Measurements from ENCODE around the gene GNAO1.

Gene GNAO1

DNA sequence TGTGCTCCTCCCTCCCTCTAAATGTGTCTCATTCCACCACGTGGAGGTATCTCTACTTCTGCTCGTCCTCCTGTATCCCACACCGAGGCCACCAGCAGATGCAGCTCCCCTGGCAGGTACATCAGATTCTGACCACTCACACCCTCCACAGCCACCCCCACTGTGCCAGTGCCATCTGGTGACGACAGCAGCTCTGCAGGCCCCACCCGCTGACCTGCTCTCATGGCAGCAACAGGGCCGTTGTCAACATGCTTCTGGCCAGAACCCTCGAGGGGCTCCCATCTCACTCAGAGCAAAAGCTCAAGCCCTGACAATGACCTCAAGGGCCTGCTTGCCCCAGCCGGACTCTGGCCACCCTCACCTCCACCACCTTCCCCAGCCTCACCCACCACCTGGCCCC, 140.6 kb downstream of the GNAO1 start:
- no peak overlapping the region for H3K27ac Mint-ChIP-seq
- no peaks in the 10 kb centered on the region for H3K36me3 Mint-ChIP-seq
- no peak overlapping the region for H3K4me3 Mint-ChIP-seq
- ATAC-seq (replicated peaks) (no peak), DNase-seq (no peak)
- H3K27me3 Mint-ChIP-seq, result no peaks in the 10 kb centered on the region
- no peaks in the 10 kb centered on the region for H3K9me3 Mint-ChIP-seq
- no peaks in the 10 kb centered on the region for H3K4me1 Mint-ChIP-seq

GRCh38 chr16:56332464-56333079, 141.3 kb downstream of the GNAO1 start:
- no peak for DNase-seq
- H3K9me3 Mint-ChIP-seq, result no peaks in the 10 kb centered on the region
- no peak for ATAC-seq (replicated peaks)
- no peak overlapping the region for H3K4me3 Mint-ChIP-seq
- no peaks in the 10 kb centered on the region for H3K27me3 Mint-ChIP-seq
- H3K36me3 Mint-ChIP-seq, result no peaks in the 10 kb centered on the region
- H3K27ac Mint-ChIP-seq, result no peak overlapping the region
- H3K4me1 Mint-ChIP-seq, result no peaks in the 10 kb centered on the region

GRCh38 chr16:56334761-56335160, 143.5 kb downstream of the GNAO1 start:
- Mint-ChIP-seq H3K9me3 (no peaks in the 10 kb centered on the region), H3K27ac (no peak overlapping the region), H3K36me3 (no peaks in the 10 kb centered on the region), H3K27me3 (no peaks in the 10 kb centered on the region), H3K4me3 (no peak overlapping the region), H3K4me1 (peaks cover 0 to 2% of the 10 kb centered on the region in 2 donors)
- ATAC-seq (replicated peaks) (no peak), DNase-seq (no peak)

DNA sequence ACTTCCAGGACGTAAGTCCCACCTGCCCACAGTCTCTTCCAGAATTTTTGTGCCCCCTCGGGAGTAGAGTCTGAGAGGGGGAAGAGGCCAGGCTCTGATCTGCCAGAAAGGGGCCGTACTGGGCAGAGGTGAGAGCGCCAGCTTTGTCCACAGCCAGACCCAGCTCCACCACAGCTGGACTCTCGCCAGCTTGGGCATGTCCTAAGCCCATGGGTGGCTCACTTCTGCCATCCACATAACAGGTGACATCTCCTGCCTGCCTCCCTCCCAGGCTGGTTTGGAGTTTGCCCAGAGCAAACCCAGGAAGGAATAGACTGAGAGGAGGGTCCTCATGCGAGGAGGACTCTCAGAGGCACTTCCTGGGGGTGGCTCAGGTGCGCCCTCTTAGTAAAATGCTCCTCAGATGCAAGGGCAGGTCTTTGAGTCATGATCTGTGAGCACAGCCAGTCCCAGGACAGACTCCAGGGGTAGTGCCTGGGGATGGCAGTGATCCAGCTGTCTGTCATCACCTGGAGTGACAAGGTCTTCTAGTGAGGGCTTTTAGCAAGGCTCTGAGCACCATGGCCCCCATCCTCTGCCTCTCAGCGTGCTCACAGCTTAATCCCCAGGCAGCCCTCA, 144.9 kb downstream of the GNAO1 start:
- no peak overlapping the region for H3K27ac Mint-ChIP-seq
- no peak for ATAC-seq (replicated peaks)
- no peaks in the 10 kb centered on the region for H3K9me3 Mint-ChIP-seq
- peaks cover 0 to 2% of the 10 kb centered on the region in 2 donors for H3K4me1 Mint-ChIP-seq
- H3K27me3 Mint-ChIP-seq, result no peaks in the 10 kb centered on the region
- no peaks in the 10 kb centered on the region for H3K36me3 Mint-ChIP-seq
- H3K4me3 Mint-ChIP-seq, result no peak overlapping the region
- DNase-seq, result no peak

- no peaks in the 10 kb centered on the region for H3K36me3 Mint-ChIP-seq
- H3K27ac Mint-ChIP-seq, result no peak overlapping the region
- DNase-seq (no peak), ATAC-seq (replicated peaks) (no peak)
- H3K4me3 Mint-ChIP-seq, result no peak overlapping the region
- no peaks in the 10 kb centered on the region for H3K27me3 Mint-ChIP-seq
- H3K4me1 Mint-ChIP-seq, result peaks cover 0 to 2% of the 10 kb centered on the region in 2 donors
- H3K9me3 Mint-ChIP-seq, result no peaks in the 10 kb centered on the region
Observed at GRCh38 chr16:56336711-56337110, 145.4 kb downstream of the GNAO1 start.

GRCh38 chr16:56337131-56337857, 146.0 kb downstream of the GNAO1 start:
- no peaks in the 10 kb centered on the region for H3K36me3 Mint-ChIP-seq
- H3K4me1 Mint-ChIP-seq, result peaks cover 0 to 2% of the 10 kb centered on the region in 2 donors
- no peaks in the 10 kb centered on the region for H3K27me3 Mint-ChIP-seq
- no peak overlapping the region for H3K4me3 Mint-ChIP-seq
- no peak for DNase-seq
- no peak for ATAC-seq (replicated peaks)
- H3K9me3 Mint-ChIP-seq, result no peaks in the 10 kb centered on the region
- no peak overlapping the region for H3K27ac Mint-ChIP-seq

GRCh38 chr16:56337858-56338325, 146.6 kb downstream of the GNAO1 start:
- Mint-ChIP-seq H3K9me3 (no peaks in the 10 kb centered on the region), H3K36me3 (no peaks in the 10 kb centered on the region), H3K27me3 (no peaks in the 10 kb centered on the region), H3K27ac (no peak overlapping the region), H3K4me3 (no peak overlapping the region), H3K4me1 (peaks cover 0 to 2% of the 10 kb centered on the region in 2 donors)
- ATAC-seq (replicated peaks), result no peak
- DNase-seq, result no peak

DNA sequence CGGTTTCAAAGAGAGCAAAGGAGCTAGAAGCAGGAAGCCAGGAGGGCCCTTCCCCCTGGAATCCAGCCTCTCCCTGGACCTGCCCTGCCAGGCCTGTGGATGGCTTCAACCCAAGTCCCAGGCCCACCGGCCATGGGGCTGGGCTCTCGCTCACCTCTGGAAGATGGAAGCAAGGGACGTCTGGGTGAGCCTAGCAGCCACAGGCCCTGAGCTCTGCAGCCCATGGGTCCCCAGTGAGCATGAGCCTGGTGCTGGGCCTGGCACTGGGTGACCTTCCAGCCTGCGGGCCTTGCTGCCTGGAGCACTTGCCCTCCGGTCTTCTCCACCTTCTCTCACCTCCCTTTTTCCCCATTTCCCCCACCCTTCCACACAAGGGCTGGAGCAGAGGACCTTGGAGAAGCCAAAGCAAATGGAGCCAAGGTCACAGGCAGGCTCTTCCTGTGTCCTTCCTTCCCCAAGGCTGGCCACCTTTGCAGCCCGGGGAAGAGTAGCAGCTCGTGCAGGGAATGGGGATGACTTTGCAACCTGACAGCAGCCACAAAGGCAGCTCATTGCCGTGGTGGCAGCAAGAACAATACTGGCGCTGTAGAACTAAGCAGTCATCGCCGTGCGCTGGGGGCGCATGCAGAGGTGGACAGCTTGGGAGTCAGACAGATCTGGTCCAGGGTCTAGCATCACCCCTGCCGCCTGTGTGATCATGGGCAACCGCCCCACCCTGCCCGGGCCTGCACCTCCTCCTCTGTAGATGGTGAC, 147.5 kb downstream of the GNAO1 start:
- H3K27me3 Mint-ChIP-seq, result no peaks in the 10 kb centered on the region
- H3K27ac Mint-ChIP-seq, result no peak overlapping the region
- ATAC-seq (replicated peaks) (no peak), DNase-seq (no peak)
- H3K9me3 Mint-ChIP-seq, result no peaks in the 10 kb centered on the region
- H3K4me3 Mint-ChIP-seq, result no peak overlapping the region
- no peaks in the 10 kb centered on the region for H3K36me3 Mint-ChIP-seq
- peaks cover 0 to 2% of the 10 kb centered on the region in 2 donors for H3K4me1 Mint-ChIP-seq

DNA sequence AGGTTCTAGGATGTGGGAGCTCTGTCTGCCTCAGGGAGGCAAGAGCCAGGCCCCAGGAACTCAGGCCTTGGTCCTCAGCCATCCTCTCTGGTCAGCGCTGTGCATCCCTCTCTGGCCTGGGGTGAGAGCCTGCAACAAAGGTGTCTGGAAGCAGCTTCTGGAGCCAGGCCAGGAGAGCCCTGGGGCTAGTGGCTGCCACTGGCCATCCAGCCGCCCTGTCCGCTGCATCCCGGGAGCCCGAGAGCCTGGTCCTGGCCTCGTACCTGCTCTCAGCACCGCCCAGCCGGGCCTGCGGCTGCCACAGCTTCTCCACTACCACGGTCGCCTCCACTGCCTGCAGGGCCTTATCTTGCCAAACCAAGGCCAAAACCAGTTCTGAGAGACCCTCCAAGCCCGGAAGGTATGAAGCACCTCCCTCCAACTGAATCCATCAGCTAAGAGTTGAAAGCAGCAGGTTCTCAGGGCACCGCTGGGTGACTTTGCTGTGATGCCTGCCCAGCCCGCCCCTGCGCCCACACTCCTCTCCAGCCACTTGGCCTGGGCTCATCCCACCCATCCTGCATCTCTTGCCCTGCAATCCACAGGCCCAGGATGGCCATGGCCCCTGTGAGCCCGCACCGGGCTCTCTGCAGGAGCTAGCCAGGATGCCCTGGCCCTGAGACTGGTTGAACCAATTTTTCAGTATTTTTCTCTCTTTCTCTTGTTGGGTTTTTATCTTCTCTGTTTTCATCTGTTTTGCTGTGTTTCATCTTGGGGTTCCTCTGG, 148.3 kb downstream of the GNAO1 start:
- ATAC-seq (replicated peaks) (no peak), DNase-seq (no peak)
- no peaks in the 10 kb centered on the region for H3K9me3 Mint-ChIP-seq
- H3K4me1 Mint-ChIP-seq, result peaks cover 0 to 2% of the 10 kb centered on the region in 2 donors
- H3K4me3 Mint-ChIP-seq, result no peak overlapping the region
- no peaks in the 10 kb centered on the region for H3K36me3 Mint-ChIP-seq
- no peaks in the 10 kb centered on the region for H3K27me3 Mint-ChIP-seq
- no peak overlapping the region for H3K27ac Mint-ChIP-seq

GRCh38 chr16:56340416-56340815, 149.1 kb downstream of the GNAO1 start:
- no peak overlapping the region for H3K4me3 Mint-ChIP-seq
- no peak for DNase-seq
- H3K27ac Mint-ChIP-seq, result no peak overlapping the region
- peaks cover 0 to 2% of the 10 kb centered on the region in 2 donors for H3K4me1 Mint-ChIP-seq
- no peak for ATAC-seq (replicated peaks)
- no peaks in the 10 kb centered on the region for H3K9me3 Mint-ChIP-seq
- H3K27me3 Mint-ChIP-seq, result no peaks in the 10 kb centered on the region
- no peaks in the 10 kb centered on the region for H3K36me3 Mint-ChIP-seq

DNA sequence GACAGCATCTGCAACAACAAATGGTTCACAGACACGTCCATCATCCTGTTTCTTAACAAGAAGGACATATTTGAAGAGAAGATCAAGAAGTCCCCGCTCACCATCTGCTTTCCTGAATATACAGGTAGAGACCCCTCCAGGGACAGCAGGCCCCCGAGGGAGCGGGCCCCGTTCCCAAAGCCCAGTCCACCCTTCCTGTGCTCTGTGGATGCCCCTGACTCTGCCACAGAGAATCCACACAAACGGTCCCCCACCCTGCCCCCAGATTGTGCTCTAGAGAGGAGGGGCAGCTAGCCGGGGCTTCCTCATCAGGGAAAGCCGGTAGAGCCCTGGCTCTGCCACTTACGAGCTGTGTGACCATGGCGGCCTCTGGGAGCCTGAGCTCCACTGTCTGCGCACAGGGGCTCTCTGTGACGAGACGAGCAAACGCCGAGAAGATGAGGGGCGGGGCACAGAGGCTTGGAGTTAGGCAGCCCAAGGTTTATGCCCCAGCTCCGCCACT, 149.6 kb downstream of the GNAO1 start:
- DNase-seq (no peak), ATAC-seq (replicated peaks) (no peak)
- no peaks in the 10 kb centered on the region for H3K9me3 Mint-ChIP-seq
- H3K4me1 Mint-ChIP-seq, result peaks cover 0 to 2% of the 10 kb centered on the region in 2 donors
- no peaks in the 10 kb centered on the region for H3K27me3 Mint-ChIP-seq
- no peak overlapping the region for H3K27ac Mint-ChIP-seq
- no peaks in the 10 kb centered on the region for H3K36me3 Mint-ChIP-seq
- H3K4me3 Mint-ChIP-seq, result no peak overlapping the region

DNA sequence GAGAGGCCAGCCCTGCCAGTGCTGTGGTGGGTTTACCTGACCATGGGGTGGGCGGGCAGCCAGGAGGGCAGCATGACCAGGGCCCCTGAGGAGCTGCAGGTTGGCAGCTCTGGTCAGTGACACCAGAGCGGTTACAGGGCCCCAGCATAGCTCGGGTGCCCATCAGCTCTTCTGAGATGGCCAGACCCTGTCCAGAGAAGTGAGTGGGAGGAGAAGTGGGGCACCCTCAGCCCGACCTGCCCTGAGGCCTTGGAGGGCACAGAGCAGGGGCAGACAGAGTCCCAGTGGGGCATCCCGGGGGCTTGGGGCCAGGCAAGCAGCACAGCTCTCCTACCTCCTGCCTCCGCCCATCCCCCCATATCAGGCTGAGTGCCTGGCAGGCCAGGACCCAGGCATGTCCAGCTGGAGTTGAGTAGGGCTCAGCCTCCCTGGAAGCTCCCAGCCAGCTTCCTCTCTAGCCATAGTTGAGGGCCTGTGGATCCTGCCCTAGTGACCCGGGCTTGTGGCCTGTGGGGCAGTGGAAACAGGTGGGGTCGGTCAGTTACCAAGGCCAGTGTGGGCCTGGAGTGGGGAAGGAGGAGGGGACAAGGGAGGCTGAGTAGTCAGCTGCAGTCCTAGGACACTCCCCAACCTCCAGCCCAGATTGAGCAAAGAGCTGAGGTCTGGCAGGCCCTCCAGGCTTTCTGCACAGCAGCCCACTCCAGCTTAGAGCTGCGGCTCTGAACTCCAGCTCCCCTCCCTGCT, 150.5 kb downstream of the GNAO1 start:
- H3K9me3 Mint-ChIP-seq, result no peaks in the 10 kb centered on the region
- no peak overlapping the region for H3K4me3 Mint-ChIP-seq
- H3K4me1 Mint-ChIP-seq, result peaks cover 0 to 2% of the 10 kb centered on the region in 2 donors
- ATAC-seq (replicated peaks), result no peak
- no peaks in the 10 kb centered on the region for H3K36me3 Mint-ChIP-seq
- no peak for DNase-seq
- H3K27ac Mint-ChIP-seq, result no peak overlapping the region
- H3K27me3 Mint-ChIP-seq, result no peaks in the 10 kb centered on the region
